Adipocyte (in vitro differentiated cells): ENCODE results near the gene FZD8.

Source experiments
- DNase-seq: peaks from one replicate; pipeline ENCODE4 v3.0.0-alpha.2; 2015; ENCODE audit warnings: low read depth
- H3K27me3 ChIP-seq: replicated peaks from 2 replicates; pipeline ENCODE4 v1.7.0; 2013; ENCODE audit warnings: mild to moderate bottlenecking, low read length, moderate library complexity; ENCODE audit not compliant: control insufficient read depth, insufficient read depth
- H3K36me3 ChIP-seq: 2 replicates; pipeline ENCODE4 v1.7.0; 2013; ENCODE audit warnings: low read length, mild to moderate bottlenecking, moderate library complexity; ENCODE audit not compliant: control insufficient read depth, insufficient read depth, severe bottlenecking
- H3K4me1 ChIP-seq: 2 replicates; pipeline ENCODE4 v1.7.0; 2013; ENCODE audit warnings: mild to moderate bottlenecking, low read length, moderate library complexity; ENCODE audit not compliant: control insufficient read depth, insufficient read depth
- H3K4me3 ChIP-seq: 2 replicates; pipeline ENCODE4 v1.7.0; 2013; ENCODE audit warnings: mild to moderate bottlenecking, low read length, moderate library complexity
- H3K9ac ChIP-seq: 2 replicates; pipeline ENCODE4 v1.7.0; 2013; ENCODE audit warnings: mild to moderate bottlenecking, low read length, moderate library complexity
- H3K9me3 ChIP-seq: 2 replicates; pipeline ENCODE4 v1.7.0; 2013; ENCODE audit warnings: mild to moderate bottlenecking, low read length, moderate library complexity; ENCODE audit not compliant: control insufficient read depth

The FZD8 gene

GRCh38 chr10:35667270-35667889, 25.3 kb upstream of the FZD8 start:
- H3K4me3 ChIP-seq: no peak overlapping the region
- H3K27me3 ChIP-seq: no peaks in the 10 kb centered on the region
- H3K36me3 ChIP-seq: no peaks in the 10 kb centered on the region
- H3K9me3 ChIP-seq: no peaks in the 10 kb centered on the region
- DNase-seq: no peak
- H3K9ac ChIP-seq: no peak overlapping the region
- no peaks in the 10 kb centered on the region for H3K4me1 ChIP-seq

DNA sequence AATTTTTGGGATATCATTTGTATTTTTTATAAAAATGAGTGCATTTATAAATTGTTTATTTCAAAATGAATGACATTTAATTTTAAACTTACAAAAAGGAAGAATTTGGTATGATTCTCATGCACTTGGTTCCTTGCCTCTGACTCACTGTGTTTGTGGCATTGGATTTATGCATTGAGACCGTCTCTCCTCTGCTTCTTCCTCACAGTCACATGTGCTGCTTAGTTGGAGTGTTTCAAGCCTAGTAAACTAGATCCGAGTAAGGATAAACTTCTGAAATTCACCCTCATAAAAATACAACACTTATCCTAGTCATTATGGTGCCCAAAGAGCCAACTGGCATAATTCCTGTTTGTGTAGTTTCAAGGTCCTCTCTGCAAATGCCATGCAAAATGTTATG, 19.1 kb upstream of the FZD8 start:
- H3K4me3 ChIP-seq: no peak overlapping the region
- no peak overlapping the region for H3K9ac ChIP-seq
- no peaks in the 10 kb centered on the region for H3K36me3 ChIP-seq
- H3K4me1 ChIP-seq: no peaks in the 10 kb centered on the region
- DNase-seq: peak; percentile 30
- peaks cover 3% of the 10 kb centered on the region for H3K9me3 ChIP-seq
- peaks cover 2% of the 10 kb centered on the region for H3K27me3 ChIP-seq

DNA sequence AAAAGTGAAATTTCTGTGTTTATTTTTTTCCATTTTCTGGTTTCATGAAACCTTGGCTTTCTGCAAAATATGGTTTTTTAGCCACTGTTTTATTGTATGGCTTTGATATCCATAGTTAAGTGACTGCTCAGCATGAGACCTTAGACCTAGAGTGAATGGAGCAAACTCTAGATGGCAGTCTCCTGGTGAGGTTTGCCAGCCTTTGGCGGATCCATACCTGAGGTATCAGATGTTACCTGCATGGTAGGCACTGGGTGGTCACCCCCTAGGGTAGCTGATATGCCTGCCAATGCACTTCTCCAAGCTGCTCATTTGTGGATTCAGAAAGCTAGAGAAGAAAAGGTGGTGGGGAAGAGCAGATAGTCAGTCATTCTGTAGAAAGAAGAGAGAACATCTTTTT, 17.4 kb upstream of the FZD8 start:
- peaks cover 3% of the 10 kb centered on the region for H3K9me3 ChIP-seq
- H3K36me3 ChIP-seq: no peaks in the 10 kb centered on the region
- H3K4me3 ChIP-seq: no peak overlapping the region
- no peak overlapping the region for H3K9ac ChIP-seq
- DNase-seq: no peak
- no peaks in the 10 kb centered on the region for H3K4me1 ChIP-seq
- H3K27me3 ChIP-seq: peaks cover 2% of the 10 kb centered on the region

DNA sequence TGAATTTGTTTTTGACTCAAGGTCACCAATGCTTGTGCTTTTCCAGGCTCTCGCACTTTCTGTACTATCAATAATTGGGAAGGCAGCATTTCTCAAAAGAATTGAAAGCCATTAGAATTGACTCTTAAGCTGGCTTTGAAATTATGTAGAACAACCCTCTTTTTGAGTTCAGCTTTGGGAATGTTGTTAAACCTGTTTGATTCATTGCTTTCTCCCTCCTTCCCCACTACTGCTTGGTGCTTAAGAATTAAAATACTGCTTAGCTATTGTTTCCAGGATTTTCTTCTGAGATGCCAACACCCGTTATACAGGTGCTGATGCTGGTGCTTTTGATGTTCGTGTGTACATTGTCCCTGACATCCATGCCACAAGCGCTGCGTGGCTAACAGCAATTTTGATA, 15.5 kb upstream of the FZD8 start:
- H3K4me1 ChIP-seq: no peaks in the 10 kb centered on the region
- H3K36me3 ChIP-seq: no peaks in the 10 kb centered on the region
- H3K4me3 ChIP-seq: no peak overlapping the region
- H3K27me3 ChIP-seq: peaks cover 2% of the 10 kb centered on the region
- no peak overlapping the region for H3K9ac ChIP-seq
- H3K9me3 ChIP-seq: peaks cover 3% of the 10 kb centered on the region
- DNase-seq: no peak

- Histone ChIP-seq H3K4me3 (no peak overlapping the region), H3K4me1 (no peaks in the 10 kb centered on the region), H3K36me3 (no peaks in the 10 kb centered on the region), H3K9ac (no peak overlapping the region), H3K27me3 (no peaks in the 10 kb centered on the region), H3K9me3 (peaks cover 3% of the 10 kb centered on the region)
- DNase-seq: no peak
Measured at GRCh38 chr10:35652824-35653223, 10.7 kb upstream of the FZD8 start.

DNA sequence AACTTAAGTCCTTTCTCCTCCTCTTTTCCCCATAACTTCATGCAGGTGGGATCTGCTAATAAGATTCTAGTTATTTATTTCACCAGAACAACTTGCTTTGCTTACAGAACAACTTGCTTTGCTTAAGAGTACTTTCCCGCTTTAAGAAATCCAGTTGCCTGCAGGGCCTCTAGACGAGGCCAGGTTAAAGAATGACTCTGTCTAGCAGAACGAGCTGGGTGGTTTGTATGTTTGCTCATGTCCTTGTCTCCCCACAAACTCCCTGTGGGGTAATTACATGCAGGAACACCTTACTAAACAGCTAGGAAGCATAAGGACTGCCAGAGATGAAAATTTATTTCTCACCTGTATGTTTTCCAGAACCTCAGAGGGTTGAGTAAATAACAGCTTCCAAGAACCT, 8.8 kb upstream of the FZD8 start:
- no peak overlapping the region for H3K4me3 ChIP-seq
- H3K4me1 ChIP-seq: no peaks in the 10 kb centered on the region
- peaks cover 4% of the 10 kb centered on the region for H3K9me3 ChIP-seq
- no peak for DNase-seq
- no peaks in the 10 kb centered on the region for H3K27me3 ChIP-seq
- no peak overlapping the region for H3K9ac ChIP-seq
- H3K36me3 ChIP-seq: no peaks in the 10 kb centered on the region

DNA sequence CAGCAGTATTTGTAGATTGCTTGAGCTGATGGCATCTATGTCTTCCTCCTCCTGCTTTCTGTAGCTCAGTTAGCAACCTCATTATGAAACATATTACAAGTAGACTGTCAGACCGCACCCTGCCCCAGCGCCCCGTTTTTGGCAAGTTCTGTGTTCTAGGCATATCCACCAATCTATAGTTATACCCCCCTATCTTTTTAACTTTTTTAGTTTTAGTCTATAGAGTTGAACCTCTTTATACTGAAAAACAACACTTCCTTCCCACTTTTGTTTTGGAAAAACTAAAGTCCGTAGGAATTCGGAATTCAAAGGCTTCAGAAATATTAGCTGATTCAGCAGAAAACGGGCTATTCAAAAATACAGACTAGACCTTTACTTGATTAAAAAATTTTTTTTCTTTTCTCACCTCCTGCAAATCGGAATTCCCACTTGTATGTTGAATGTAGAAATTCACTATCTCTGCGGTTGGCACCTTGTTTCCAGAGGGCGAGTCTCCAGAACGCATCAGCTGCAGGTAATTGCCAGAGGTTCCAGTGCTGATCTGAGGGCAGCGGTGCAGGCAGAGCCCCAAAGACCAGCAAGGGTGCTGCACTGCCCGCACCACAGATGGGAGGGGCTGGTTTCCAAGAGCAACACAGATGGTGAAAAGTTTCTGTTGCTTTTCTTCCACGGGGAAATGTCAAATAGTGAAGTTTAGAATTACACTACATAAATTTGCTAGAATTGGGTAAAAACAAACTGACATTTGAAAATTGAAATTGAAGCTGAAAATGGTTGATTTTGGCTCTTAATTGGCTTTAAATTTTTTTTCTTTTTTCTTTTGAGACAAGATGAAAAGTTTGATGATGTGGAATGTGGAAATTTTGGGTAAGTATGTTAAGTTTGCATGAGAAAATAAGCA, 2.2 kb upstream of the FZD8 start:
- H3K27me3 ChIP-seq: no peaks in the 10 kb centered on the region
- H3K9ac ChIP-seq: peak overlapping the region; percentile 82
- no peaks in the 10 kb centered on the region for H3K36me3 ChIP-seq
- peak overlapping the region; percentile 89 for H3K4me3 ChIP-seq
- peak; percentile 44 for DNase-seq
- H3K9me3 ChIP-seq: peaks cover 4% of the 10 kb centered on the region
- H3K4me1 ChIP-seq: peaks cover 26% of the 10 kb centered on the region

DNA sequence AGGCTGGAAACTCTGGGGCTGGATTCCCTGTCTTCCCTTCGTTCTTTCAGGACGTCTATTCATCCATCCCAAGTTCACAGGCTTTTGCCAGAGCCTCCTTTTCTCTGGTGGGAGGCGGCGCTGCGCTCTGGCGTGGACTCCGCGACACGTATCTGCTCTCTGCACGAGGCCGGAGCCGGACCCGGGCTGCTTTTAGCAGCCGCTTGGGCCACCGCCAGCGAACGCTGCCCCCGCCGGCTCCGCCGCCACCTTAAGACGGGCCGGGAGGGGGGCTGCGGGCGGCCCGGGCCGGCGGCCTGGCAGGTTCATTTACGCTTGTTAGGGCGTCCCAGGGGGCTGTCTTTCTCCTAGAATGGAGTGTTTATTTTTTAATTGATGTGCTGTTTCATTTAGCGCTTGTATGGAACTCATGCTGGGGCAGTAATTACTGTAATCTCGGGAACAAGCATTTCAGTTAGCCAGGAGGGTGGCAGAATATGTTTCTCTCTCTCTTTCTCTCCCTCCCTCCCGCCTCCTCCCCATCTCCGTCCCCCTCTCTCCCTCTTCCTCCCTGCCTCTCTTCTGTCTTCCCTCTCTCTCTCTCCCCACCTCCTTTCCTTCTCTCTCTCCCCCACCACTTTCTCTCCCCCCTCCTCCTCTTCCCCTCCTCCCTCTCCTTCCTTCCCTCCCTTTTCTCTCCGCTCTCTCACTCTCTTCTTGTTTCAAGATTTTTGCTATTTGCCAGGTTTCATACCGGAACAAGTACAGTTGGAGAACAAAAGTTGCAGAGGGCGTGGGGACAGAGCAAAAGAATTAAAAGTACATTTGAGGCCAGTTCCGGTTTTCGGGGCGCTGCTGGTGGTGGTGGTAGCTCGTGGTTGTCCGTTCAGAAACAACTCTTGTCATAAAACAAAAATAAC, 1.3 kb upstream of the FZD8 start:
- no peaks in the 10 kb centered on the region for H3K27me3 ChIP-seq

GRCh38 chr10:35642793-35643114, 658 bp upstream of the FZD8 start:
- no peak for DNase-seq
- Histone ChIP-seq H3K27me3 (no peaks in the 10 kb centered on the region), H3K9me3 (peaks cover 4% of the 10 kb centered on the region)

More for the DNA sequence above, 1.3 kb upstream of the FZD8 start:
- DNase-seq: peak; percentile 82
- Histone ChIP-seq H3K9me3 (peaks cover 4% of the 10 kb centered on the region), H3K9ac (peak overlapping the region; percentile 82), H3K4me1 (peaks cover 30% of the 10 kb centered on the region), H3K36me3 (no peaks in the 10 kb centered on the region), H3K4me3 (peak overlapping the region; percentile 89)

GRCh38 chr10:35641676-35642034, 441 bp downstream of the FZD8 start:
- DNase-seq: peak; percentile 72
- H3K4me1 ChIP-seq: peaks cover 33% of the 10 kb centered on the region
- H3K27me3 ChIP-seq: no peaks in the 10 kb centered on the region
- H3K9me3 ChIP-seq: no peaks in the 10 kb centered on the region
- H3K9ac ChIP-seq: peak overlapping the region; percentile 82
- H3K4me3 ChIP-seq: peak overlapping the region; percentile 89
- H3K36me3 ChIP-seq: no peaks in the 10 kb centered on the region

More at GRCh38 chr10:35642793-35643114, 658 bp upstream of the FZD8 start:
- Histone ChIP-seq H3K36me3 (no peaks in the 10 kb centered on the region), H3K4me3 (peak overlapping the region; percentile 89), H3K9ac (peak overlapping the region; percentile 82), H3K4me1 (peaks cover 33% of the 10 kb centered on the region)
